Right lobe of liver (tissue), 6 donors: ENCODE results near the gene AATK. TPM values are rescaled to one million over a fixed set of nuclear protein-coding genes. Genes with fewer than 3 reads are reported as not detected.

Source experiments
- ATAC-seq, 4 donors: fragments of 200-7000 bp; cut with Tn5 transposase; one replicate each; pipeline ENCODE4 v1.9.1; 2020; ENCODE audit warnings: mild to moderate bottlenecking in 4 of 4, moderate library complexity in 4 of 4
- DNase-seq, 3 donors: peaks; one replicate each; pipeline ENCODE4 v3.0.0-alpha.2; 2020
- H3K27ac ChIP-seq, 3 donors: fragments of 200-600 bp; one replicate each; pipeline ENCODE4 v1.8.0; 2022
- H3K27me3 ChIP-seq, 2 donors: fragments of 200-600 bp; one replicate each; pipeline ENCODE4 v1.8.0; 2022
- H3K36me3 ChIP-seq, 4 donors: fragments of 200-600 bp; sonication (generic) in 1 of 4; one replicate each; pipeline versions ENCODE4 v1.5.1 to v1.8.0; 2017 to 2022; ENCODE audit warnings: control low read depth in 1 of 4
- H3K4me1 ChIP-seq, 4 donors: fragments of 200-600 bp; sonication (generic) in 1 of 4; one replicate each; pipeline versions ENCODE4 v1.5.1 to v1.8.0; 2017 to 2022; ENCODE audit warnings: control low read depth in 1 of 4
- H3K4me3 ChIP-seq, 3 donors: fragments of 200-600 bp; one replicate each; pipeline ENCODE4 v1.8.0; 2022
- H3K9me3 ChIP-seq, 4 donors: fragments of 200-600 bp; sonication (generic) in 1 of 4; one replicate each; pipeline versions ENCODE4 v1.5.1 to v1.8.0; 2017 to 2022; ENCODE audit warnings: control low read depth in 1 of 4
- CTCF ChIP-seq, 4 donors: fragments of 200-600 bp in 3 of 4; fragments of 450-650 bp in 1 of 4; IDR thresholded peaks; one replicate each; pipeline versions ENCODE4 v1.5.1 to v1.8.0; 2016 to 2022; ENCODE audit warnings: antibody characterized with exemption in 4 of 4, mild to moderate bottlenecking in 2 of 4
- POLR2A ChIP-seq: fragments of 450-650 bp; IDR thresholded peaks from one replicate; pipeline ENCODE4 v1.6.1; 2017; ENCODE audit warnings: antibody characterized with exemption, mild to moderate bottlenecking
- WGBS: methylation state at CpG from one replicate; pipeline ENCODE4 v1.1.6; 2018; ENCODE audit warnings: low coverage, low lambda C conversion rate; ENCODE audit not compliant: insufficient coverage; ENCODE audit errors: missing lambda C conversion rate; 5-methylcytosine and 5-hydroxymethylcytosine counted together
- intact Hi-C, 2 donors: fragments of 100-400 bp; cut with DNase I; formaldehyde crosslinking; loops; one replicate each; pipeline versions ENCODE4 v1.11.2 to v1.14.1; 2022
- total RNA-seq, 6 experiments: library from RNA; depleted of rRNA in 2 of 6; stranded (reverse); fragments of >200 nt in 2 of 6; fragmentation: NEBNext Ultra II Directional in 3 of 6; extraction: Animal tissue kit (Norgen Biotek cat#: 25700) in 3 of 6; gene quantifications; one replicate each; pipeline versions ENCODE4 v1.1.0 to v1.2.4, GENCODE V29; 2016 to 2023
- donor health status: DM: no; HTN: yes; CAD: no.
- donor health status: DM: no; HTN: no; CAD: no.
- donor health status: DM: no; HTN: no; CAD: no.
- donor health status: DM: no; HTN: yes; CAD: no.
- donor health status: DM: no; HTN: yes; CAD: no.

The AATK gene
- total RNA-seq, 6 experiments from 2014 or later = 0.31 to 1.2 (median 0.86) TPM

- intact Hi-C loops = loop anchor here in 1 of 2 donors (10.0 kb wide), 1 partner anchor 53 kb away; no protein-coding TSS in a partner anchor
- 80% methylated on average over 1 of the region's 21 CpGs for WGBS
- ATAC-seq = no peak
These were observed 31.9 kb upstream of the AATK start for GRCh38 chr17:81197831-81198490.

GRCh38 chr17:81197409-81197795 is 31.4 kb upstream of the AATK start:
- Histone ChIP-seq H3K4me3 (no peak overlapping the region), H3K27me3 (no peaks in the 10 kb centered on the region), H3K36me3 (no peaks in the 10 kb centered on the region), H3K27ac (no peak overlapping the region), H3K9me3 (no peaks in the 10 kb centered on the region), H3K4me1 (no peaks in the 10 kb centered on the region)
- DNase-seq (no peak), ATAC-seq (no peak)
- intact Hi-C loops = loop anchor here in 1 of 2 donors (10.0 kb wide), 1 partner anchor 53 kb away; no protein-coding TSS in a partner anchor
- 100% methylated on average over 1 of the region's 14 CpGs for WGBS
- TF ChIP-seq CTCF (IDR thresholded peaks at IDR 0.05) = no peak
- no peak for TF ChIP-seq POLR2A

More at GRCh38 chr17:81197831-81198490, 31.9 kb upstream of the AATK start:
- no peaks in the 10 kb centered on the region for H3K9me3 ChIP-seq
- no peaks in the 10 kb centered on the region for H3K36me3 ChIP-seq
- no peak overlapping the region for H3K4me3 ChIP-seq
- H3K4me1 ChIP-seq = no peaks in the 10 kb centered on the region
- no peaks in the 10 kb centered on the region for H3K27me3 ChIP-seq
- no peak for DNase-seq
- TF ChIP-seq CTCF (IDR thresholded peaks at IDR 0.05) (no peak), POLR2A (no peak)
- no peak overlapping the region for H3K27ac ChIP-seq

- no peak overlapping the region for H3K4me3 ChIP-seq
- intact Hi-C loops = loop anchor here in 1 of 2 donors (10.0 kb wide), 1 partner anchor 52 kb away; no protein-coding TSS in a partner anchor
- TF ChIP-seq CTCF (IDR thresholded peaks at IDR 0.05) = no peak
- no peak for TF ChIP-seq POLR2A
- no peaks in the 10 kb centered on the region for H3K4me1 ChIP-seq
- H3K27ac ChIP-seq = no peak overlapping the region
- H3K9me3 ChIP-seq = no peaks in the 10 kb centered on the region
- H3K36me3 ChIP-seq = no peaks in the 10 kb centered on the region
- no peak for DNase-seq
- no peaks in the 10 kb centered on the region for H3K27me3 ChIP-seq
- ATAC-seq = peak; percentile 2 to 31 (median 24)
- 80% methylated on average over 5 of the region's 45 CpGs for WGBS
These were observed 30.7 kb upstream of the AATK start for GRCh38 chr17:81196505-81197408.

GRCh38 chr17:81195941-81196495 is 30.0 kb upstream of the AATK start:
- H3K4me1 ChIP-seq = no peaks in the 10 kb centered on the region
- H3K36me3 ChIP-seq = no peaks in the 10 kb centered on the region
- no peak for ATAC-seq
- H3K27ac ChIP-seq = no peak overlapping the region
- intact Hi-C loops = loop anchor here in 1 of 2 donors (10.0 kb wide), 1 partner anchor 51 kb away; no protein-coding TSS in a partner anchor
- H3K27me3 ChIP-seq = no peaks in the 10 kb centered on the region
- no peak overlapping the region for H3K4me3 ChIP-seq
- TF ChIP-seq POLR2A = no peak
- 97% methylated on average over 5 of the region's 14 CpGs for WGBS
- no peak for DNase-seq
- no peaks in the 10 kb centered on the region for H3K9me3 ChIP-seq
